Activated naive CD4-positive, alpha-beta T cell treated with anti-CD3 and anti-CD28 coated beads, Interleukin-2, amount 10 ng/mL, durations not matched to agents 7 days and 5 days (primary cell): ENCODE data around the gene NADSYN1.

Experiments used
- CTCF ChIA-PET: fragments of 350-600 bp; sonication (Branson Sonifier 250); formaldehyde crosslinking; loops from one replicate; lab custom pipeline; 2021; ENCODE audit warnings: antibody characterized with exemption; lab: Charles Lee
- DNase-seq: peaks from one replicate; pipeline ENCODE4 v3.0.0-alpha.2; 2020
- H3K27ac Mint-ChIP-seq: one replicate; pipeline ENCODE4 v1.8.0; 2021; ENCODE audit warnings: mild to moderate bottlenecking, moderate library complexity, mixed read lengths
- H3K27me3 Mint-ChIP-seq: one replicate; pipeline ENCODE4 v1.8.0; 2021; ENCODE audit warnings: mild to moderate bottlenecking, mixed read lengths
- H3K36me3 Mint-ChIP-seq: one replicate; pipeline ENCODE4 v1.8.0; 2021; ENCODE audit warnings: mixed read lengths
- H3K4me1 Mint-ChIP-seq: one replicate; pipeline ENCODE4 v1.8.0; 2021; ENCODE audit warnings: mixed read lengths
- H3K4me3 Mint-ChIP-seq: one replicate; pipeline ENCODE4 v1.8.0; 2021; ENCODE audit warnings: mild to moderate bottlenecking, moderate library complexity, mixed read lengths
- H3K9me3 Mint-ChIP-seq: one replicate; pipeline ENCODE4 v1.8.0; 2021; ENCODE audit warnings: mixed read lengths

Gene NADSYN1

DNA sequence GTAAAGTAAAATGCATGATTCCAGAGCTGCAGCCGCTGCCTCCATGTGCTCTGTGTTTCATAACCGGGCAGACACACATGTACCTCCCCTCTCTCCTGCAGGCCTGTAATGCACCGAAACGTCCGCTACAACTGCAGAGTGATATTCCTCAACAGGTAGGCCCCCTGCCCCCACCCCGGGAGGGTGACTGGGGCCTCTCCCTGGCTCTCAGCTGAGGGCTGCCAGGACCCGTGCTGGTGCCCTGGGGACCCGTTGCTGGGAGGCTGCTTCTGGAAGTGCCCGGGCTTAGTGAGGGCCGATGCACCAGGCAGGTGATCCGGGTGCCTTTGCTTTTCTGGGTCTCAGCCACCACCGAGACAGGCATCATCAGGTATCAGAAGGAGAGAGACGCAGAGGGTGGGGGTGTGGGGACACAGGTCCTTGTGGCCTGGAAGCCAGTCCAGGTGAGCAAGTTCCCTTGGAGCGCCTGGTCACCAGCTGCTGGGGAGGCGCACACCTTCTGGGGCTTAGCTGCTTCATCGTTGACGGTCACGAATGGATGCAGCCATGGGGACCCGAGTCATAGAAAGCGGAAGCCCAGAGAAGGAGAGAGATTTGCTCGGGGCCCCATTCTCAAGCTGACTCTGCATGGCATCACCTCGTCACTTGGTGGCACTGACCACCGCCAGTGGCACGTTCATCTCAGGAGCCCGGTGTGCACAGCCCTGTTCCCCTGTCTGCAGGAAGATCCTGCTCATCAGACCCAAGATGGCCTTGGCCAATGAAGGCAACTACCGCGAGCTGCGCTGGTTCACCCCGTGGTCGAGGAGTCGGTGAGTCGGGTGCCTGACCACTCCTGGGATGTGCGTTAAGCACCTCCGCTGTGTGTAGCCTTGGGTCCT lies 10.6 kb downstream of the NADSYN1 start:
- Mint-ChIP-seq H3K27me3 (no peaks in the 10 kb centered on the region), H3K9me3 (no peaks in the 10 kb centered on the region), H3K36me3 (peaks cover 64% of the 10 kb centered on the region), H3K4me1 (peaks cover 6% of the 10 kb centered on the region), H3K27ac (no peak overlapping the region), H3K4me3 (no peak overlapping the region)
- peak; percentile 13 for DNase-seq
- CTCF ChIA-PET, result no interaction called here

DNA sequence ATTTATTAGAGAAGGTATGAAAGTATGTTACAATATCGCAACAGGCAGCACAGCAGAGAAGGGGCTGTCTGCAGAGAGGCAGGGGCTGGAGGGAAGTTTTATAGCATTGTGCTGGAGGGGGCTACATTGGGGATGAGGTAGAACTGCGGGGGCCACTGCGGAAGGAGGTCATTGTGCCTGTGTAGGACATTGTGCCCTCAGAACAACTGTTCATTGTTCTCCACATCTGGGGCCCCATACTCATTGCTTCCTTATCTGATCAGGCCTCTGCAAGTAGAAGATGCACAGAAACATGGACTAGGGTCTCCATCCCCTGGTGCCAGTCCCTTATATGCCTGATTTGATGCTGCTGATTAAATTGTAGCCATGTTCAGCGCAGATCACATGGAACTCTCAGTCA lies 12.1 kb downstream of the NADSYN1 start:
- peaks cover 6% of the 10 kb centered on the region for H3K4me1 Mint-ChIP-seq
- no peak overlapping the region for H3K4me3 Mint-ChIP-seq
- no peaks in the 10 kb centered on the region for H3K27me3 Mint-ChIP-seq
- no peaks in the 10 kb centered on the region for H3K9me3 Mint-ChIP-seq
- DNase-seq, result no peak
- H3K36me3 Mint-ChIP-seq, result peaks cover 65% of the 10 kb centered on the region
- CTCF ChIA-PET, result no interaction called here
- no peak overlapping the region for H3K27ac Mint-ChIP-seq

DNA sequence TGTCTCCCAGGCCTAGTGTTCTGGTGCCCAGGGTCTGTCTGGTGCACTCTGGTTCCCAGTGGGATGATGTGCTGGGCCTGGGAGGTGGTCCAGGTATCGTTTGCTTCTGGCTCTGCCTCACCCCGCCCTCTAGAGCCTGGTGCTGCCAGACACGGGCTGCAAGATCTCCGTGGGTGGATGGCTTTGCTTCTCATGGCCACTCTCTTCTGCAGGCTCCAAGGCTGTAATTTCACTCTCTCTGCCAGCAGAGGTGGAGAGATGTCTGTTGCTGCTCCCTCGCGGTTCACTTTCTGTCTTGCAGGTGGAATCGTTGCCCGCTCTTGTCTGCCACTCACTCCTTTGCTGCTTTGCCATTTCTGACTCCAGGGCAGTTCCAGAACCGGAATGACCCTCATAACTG lies 13.4 kb downstream of the NADSYN1 start:
- Mint-ChIP-seq H3K9me3 (no peaks in the 10 kb centered on the region), H3K36me3 (peaks cover 54% of the 10 kb centered on the region), H3K4me3 (no peak overlapping the region), H3K27me3 (no peaks in the 10 kb centered on the region), H3K4me1 (no peaks in the 10 kb centered on the region), H3K27ac (no peak overlapping the region)
- CTCF ChIA-PET, result no interaction called here
- peak; percentile 14 for DNase-seq

DNA sequence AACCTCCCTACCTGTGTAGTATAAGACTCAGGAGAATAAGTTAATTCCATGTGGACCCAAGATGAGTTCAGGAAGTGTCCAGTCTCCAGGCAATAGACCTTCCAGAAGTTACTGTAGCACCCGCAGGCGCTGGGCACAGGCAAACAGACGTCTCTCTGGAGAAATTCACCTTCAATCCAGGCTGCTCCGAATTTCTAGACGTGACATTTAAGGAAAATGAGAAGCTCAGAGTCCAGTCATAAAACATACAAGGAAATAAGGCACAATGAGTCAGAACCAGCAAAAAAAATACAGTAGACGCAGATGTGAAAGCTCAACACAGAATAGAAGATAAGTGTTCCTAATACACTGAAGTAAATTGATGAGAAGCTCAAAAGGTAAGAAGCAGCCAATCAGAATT lies 14.2 kb downstream of the NADSYN1 start:
- no peaks in the 10 kb centered on the region for H3K4me1 Mint-ChIP-seq
- no peaks in the 10 kb centered on the region for H3K9me3 Mint-ChIP-seq
- no peaks in the 10 kb centered on the region for H3K27me3 Mint-ChIP-seq
- no peak for DNase-seq
- CTCF ChIA-PET, result no interaction called here
- H3K36me3 Mint-ChIP-seq, result peaks cover 52% of the 10 kb centered on the region
- H3K27ac Mint-ChIP-seq, result no peak overlapping the region
- H3K4me3 Mint-ChIP-seq, result no peak overlapping the region

DNA sequence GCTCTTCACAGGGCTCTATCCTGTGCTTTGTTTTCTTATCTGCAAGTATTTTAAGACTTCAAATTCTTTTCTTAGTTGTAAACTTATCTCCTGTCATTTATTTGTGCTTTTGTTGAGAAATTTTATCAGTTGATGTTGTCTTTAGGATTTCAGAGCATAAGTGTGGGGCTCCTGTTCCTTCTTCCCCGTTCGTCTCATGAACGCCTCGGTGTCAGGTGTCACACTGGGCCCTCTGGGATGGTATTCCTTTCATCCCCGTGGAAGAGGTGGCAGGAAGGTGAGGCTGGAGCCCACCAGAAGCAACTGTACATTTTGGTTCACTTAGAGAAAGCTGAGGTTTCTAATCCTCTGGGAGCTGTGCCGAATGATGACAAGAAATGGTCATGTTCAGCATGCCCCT lies 17.9 kb downstream of the NADSYN1 start:
- no peak overlapping the region for H3K4me3 Mint-ChIP-seq
- H3K9me3 Mint-ChIP-seq, result no peaks in the 10 kb centered on the region
- peaks cover 37% of the 10 kb centered on the region for H3K36me3 Mint-ChIP-seq
- CTCF ChIA-PET, result no interaction called here
- H3K27me3 Mint-ChIP-seq, result no peaks in the 10 kb centered on the region
- H3K4me1 Mint-ChIP-seq, result no peaks in the 10 kb centered on the region
- no peak for DNase-seq
- H3K27ac Mint-ChIP-seq, result no peak overlapping the region

DNA sequence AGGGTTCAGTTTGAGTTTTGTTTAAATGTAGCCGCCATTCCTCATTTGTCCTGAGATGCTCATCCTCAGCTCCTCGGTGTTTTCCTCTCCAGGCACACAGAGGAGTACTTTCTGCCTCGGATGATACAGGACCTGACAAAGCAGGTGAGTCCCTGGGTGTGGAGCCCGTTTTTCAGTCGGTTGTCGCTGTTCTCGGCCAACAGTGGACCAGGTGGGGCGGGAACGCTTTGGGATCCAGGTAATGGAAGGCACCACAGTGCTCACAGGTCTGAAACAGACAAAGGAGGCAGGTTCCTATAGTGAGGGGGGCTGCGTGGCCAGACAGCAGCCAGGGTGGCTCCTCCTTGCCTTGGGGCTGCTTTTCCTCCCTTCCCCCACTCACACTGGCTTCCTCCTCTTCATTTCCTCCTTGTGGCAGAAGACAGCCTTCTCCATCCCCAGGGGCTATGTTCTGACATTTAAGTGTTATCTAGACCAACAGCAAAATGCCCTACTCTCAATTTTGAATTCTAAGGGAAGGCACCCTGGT lies 19.4 kb downstream of the NADSYN1 start:
- DNase-seq, result no peak
- Mint-ChIP-seq H3K36me3 (peaks cover 32% of the 10 kb centered on the region), H3K27ac (no peak overlapping the region), H3K4me1 (no peaks in the 10 kb centered on the region), H3K4me3 (no peak overlapping the region), H3K27me3 (no peaks in the 10 kb centered on the region), H3K9me3 (no peaks in the 10 kb centered on the region)
- CTCF ChIA-PET, result no interaction called here

DNA sequence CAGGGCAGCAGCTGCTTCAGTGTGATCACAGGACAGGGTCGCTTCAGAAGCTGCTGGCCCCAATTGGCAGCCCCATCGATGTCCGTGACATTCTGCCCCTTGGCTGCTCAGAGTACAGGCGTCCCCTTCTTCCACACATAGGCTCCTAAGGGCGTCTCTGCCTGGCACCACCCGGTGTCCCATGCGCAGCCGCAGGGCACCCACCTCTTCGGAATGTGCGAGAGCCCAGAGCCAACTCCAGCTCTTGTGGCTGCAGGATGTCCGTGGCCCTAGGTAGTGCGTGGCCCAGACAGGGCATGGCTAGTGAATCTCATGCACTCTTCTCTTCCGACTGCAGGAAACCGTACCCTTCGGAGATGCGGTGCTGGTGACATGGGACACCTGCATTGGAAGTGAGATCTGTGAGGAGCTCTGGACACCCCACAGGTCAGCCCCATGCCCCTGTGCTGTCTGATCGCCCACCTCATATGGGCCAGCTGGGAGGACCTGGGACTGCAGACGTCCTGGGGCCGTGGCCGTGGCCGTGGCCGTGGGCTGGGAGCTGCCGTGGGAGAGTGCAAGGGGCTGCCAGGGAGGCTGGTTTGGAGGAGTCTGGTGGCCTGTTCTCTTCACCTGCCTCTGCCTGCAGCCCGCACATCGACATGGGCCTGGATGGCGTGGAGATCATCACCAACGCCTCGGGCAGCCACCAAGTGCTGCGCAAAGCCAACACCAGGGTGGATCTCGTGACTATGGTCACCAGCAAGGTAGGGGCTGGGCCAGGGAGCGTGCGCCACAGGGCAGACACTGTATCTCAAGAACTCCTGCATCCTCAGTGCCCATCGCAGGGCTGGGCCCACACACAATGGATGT lies 20.2 kb downstream of the NADSYN1 start:
- no peak for DNase-seq
- Mint-ChIP-seq H3K4me3 (no peak overlapping the region), H3K9me3 (no peaks in the 10 kb centered on the region), H3K4me1 (no peaks in the 10 kb centered on the region), H3K27ac (no peak overlapping the region), H3K27me3 (no peaks in the 10 kb centered on the region), H3K36me3 (peaks cover 24% of the 10 kb centered on the region)
- CTCF ChIA-PET, result no interaction called here

DNA sequence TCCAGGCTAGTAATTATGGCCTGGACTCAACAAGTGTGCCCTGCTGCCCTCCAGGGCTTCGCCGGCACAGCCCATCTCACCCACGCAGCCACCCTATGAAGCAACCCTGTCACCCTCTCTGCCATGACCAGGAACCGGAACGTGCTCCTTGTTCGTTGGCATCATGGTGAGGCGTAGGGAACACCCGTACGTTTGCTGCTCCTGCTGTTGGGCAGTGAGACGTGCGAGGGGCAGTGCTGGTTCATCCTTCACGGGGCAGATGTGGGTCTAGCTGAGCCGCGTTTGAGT lies 20.7 kb downstream of the NADSYN1 start:
- no peak for DNase-seq
- Mint-ChIP-seq H3K27me3 (no peaks in the 10 kb centered on the region), H3K27ac (no peak overlapping the region), H3K4me3 (no peak overlapping the region), H3K9me3 (no peaks in the 10 kb centered on the region), H3K4me1 (no peaks in the 10 kb centered on the region), H3K36me3 (peaks cover 23% of the 10 kb centered on the region)
- CTCF ChIA-PET, result no interaction called here

DNA sequence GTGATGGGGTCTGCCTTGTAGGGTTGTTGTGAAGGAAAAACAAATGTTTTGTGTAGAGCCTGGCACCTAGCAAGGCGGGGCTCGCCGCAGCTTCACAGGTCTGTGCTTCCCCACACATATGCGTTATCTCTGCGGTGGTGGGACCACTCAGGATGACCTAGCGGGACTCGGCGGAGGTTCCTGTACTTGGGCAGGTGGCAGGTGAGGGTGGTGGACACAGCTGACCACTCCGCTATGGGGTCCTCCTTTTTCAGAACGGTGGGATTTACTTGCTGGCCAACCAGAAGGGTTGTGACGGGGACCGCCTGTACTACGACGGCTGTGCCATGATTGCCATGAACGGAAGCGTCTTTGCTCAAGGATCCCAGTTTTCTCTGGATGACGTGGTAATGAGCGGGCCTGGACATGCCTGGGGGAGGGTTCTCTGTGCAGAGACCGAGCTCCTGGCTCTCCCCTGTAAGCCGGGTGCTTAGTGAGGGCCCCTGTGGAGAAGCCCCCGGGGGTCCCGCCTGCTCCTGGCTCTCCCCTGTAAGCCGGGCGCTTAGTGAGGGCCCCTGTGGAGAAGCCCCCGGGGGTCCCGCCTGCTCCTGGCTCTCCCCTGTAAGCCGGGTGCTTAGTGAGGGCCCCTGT lies 21.3 kb downstream of the NADSYN1 start:
- H3K27me3 Mint-ChIP-seq, result no peaks in the 10 kb centered on the region
- CTCF ChIA-PET, result no interaction called here
- no peaks in the 10 kb centered on the region for H3K9me3 Mint-ChIP-seq
- H3K36me3 Mint-ChIP-seq, result peaks cover 21% of the 10 kb centered on the region
- no peak for DNase-seq
- H3K27ac Mint-ChIP-seq, result no peak overlapping the region
- H3K4me1 Mint-ChIP-seq, result no peaks in the 10 kb centered on the region
- no peak overlapping the region for H3K4me3 Mint-ChIP-seq

DNA sequence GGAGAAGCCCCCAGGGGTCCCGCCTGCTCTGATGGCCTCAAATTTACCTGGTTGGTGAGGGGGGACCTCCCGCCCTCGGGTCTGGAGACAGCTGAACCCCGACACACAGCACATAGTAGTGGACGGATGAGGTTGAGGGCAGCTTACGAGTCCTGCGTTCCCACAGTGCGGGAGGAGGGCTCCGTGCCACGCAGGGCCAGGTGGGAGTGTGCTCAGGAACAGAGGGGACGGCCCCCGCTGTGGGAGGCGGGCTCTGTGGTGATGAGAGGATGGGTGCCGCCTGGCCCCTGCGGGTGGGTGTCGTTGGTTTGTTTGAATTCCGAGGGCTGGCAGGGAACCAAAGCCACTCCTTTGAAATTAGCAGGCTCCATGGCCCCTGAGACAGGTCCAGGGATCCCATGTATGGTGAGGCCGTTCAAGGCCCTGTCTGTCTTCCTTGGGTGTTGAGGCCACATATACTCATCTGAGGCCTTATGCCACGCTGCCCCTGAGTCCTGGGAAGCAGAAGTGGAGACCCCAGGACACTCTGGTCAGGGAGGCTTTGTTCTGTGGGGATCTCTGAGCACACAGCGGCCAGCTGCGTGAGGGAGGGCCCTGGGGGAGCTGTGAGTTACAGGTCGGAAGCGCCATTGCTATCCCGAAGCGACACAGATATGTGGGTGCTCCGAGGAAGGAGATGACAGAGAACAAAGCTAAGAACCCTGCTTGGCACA lies 21.9 kb downstream of the NADSYN1 start:
- H3K9me3 Mint-ChIP-seq, result no peaks in the 10 kb centered on the region
- no peak for DNase-seq
- H3K36me3 Mint-ChIP-seq, result peaks cover 26% of the 10 kb centered on the region
- H3K27ac Mint-ChIP-seq, result no peak overlapping the region
- H3K4me3 Mint-ChIP-seq, result no peak overlapping the region
- CTCF ChIA-PET, result no interaction called here
- H3K27me3 Mint-ChIP-seq, result no peaks in the 10 kb centered on the region
- H3K4me1 Mint-ChIP-seq, result no peaks in the 10 kb centered on the region

DNA sequence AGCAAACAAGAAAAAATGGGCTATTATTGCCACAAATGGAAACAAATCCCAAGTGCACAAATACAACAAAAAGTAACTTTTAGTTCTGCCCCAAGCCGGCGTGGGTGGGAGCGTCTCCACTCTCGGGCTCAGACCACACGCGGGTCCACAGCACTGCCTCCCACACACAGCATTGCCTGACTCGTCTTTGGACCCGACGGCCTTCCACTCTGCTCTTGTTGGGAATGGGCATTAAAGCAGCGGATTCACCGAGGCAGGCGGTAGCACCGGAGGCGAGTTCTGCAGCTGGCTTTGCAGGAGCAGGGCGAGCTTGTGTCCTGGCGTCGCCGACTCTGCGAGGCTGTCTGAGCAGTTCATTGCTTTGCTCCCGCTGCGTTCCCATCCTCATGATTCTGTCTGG lies 23.0 kb downstream of the NADSYN1 start:
- H3K4me3 Mint-ChIP-seq, result no peak overlapping the region
- no peaks in the 10 kb centered on the region for H3K4me1 Mint-ChIP-seq
- peaks cover 27% of the 10 kb centered on the region for H3K36me3 Mint-ChIP-seq
- H3K27ac Mint-ChIP-seq, result no peak overlapping the region
- H3K9me3 Mint-ChIP-seq, result no peaks in the 10 kb centered on the region
- no peak for DNase-seq
- CTCF ChIA-PET, result no interaction called here
- H3K27me3 Mint-ChIP-seq, result no peaks in the 10 kb centered on the region

DNA sequence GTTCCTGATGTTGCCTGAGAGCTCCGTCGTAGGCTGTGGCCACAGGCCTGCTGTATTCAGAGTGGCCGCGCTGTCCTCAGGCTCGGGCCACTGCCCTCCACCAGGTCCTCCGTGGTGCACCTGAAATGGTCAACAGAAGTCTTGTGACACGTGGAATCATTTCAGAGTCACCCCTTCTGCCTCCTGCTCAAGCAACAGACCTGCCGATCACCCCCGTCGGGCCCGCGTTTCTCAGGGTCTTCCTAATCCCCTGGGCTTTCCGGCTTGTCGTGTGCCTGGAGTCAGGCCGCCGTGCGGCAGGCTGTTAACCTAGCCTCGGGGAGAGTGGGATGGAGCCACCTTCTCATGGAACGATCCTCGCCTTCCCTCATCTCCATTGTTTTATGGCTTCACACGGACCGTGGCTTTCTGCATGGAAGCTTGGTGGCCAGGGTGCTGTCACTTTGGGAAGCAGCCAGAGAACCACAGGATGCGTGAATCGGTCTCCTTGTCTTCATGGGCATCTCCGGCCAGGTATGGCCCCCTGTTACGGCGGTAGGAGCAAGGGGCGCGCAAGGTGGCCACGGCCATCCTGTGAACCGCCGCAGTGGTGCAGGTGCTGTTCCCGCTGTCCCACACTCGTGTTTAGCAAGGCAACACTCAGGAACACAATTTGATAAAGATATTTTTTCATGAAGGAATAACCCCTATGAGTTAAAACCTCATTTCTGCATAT lies 24.1 kb downstream of the NADSYN1 start:
- Mint-ChIP-seq H3K36me3 (peaks cover 35% of the 10 kb centered on the region), H3K4me3 (no peak overlapping the region), H3K27me3 (no peaks in the 10 kb centered on the region), H3K9me3 (no peaks in the 10 kb centered on the region), H3K27ac (no peak overlapping the region), H3K4me1 (no peaks in the 10 kb centered on the region)
- DNase-seq, result no peak
- CTCF ChIA-PET, result no interaction called here

DNA sequence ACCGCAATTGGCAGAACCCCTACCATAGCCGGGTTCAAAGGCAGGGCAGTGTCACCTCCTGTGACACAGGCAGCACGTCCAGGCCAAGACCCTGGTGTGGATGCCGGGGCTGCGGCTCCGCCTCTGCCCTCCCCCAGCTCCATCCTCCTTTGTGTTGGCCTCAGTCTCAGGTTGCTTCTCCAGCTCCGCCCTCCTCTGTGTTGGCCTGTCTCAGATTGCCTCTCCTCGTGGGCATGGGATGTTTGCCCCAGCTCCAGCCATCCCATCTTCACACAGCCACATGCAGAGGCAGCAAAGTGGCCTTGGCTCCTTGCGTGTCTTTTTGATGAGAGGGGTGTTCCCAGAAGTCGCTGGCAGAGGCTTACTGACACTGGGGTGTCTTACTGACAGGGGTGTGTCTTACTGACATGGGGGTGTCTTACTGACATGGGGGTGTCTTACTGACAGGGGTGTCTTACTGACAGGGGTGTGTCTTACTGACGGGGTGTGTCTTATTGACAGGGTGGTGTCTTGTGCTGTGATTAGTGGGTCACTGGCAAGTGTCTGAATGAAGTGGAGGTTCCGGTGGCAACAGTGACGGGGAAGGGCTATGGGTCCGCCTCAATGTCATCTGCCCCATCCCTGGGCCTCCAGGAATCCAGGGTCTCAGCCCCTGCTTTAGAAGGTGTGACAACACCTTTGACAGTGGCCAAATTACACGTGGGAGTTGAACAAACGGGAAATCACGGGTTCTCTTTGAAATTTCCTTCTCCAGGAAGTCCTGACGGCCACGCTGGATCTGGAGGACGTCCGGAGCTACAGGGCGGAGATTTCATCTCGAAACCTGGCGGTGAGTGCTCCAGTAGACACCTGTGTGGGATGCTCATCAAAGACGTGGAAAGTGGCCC lies 24.9 kb downstream of the NADSYN1 start:
- Mint-ChIP-seq H3K36me3 (peaks cover 38% of the 10 kb centered on the region), H3K9me3 (no peaks in the 10 kb centered on the region), H3K27me3 (no peaks in the 10 kb centered on the region), H3K4me3 (no peak overlapping the region), H3K4me1 (no peaks in the 10 kb centered on the region), H3K27ac (no peak overlapping the region)
- CTCF ChIA-PET, result no interaction called here
- no peak for DNase-seq
